Measurements from ENCODE around the gene CIP2A.
"Not testable (repeated sequence)": the region's sequence is repeated elsewhere in the genome, so short reads cannot be mapped to it uniquely, and the experiment has no call there.

Gene CIP2A

DNA sequence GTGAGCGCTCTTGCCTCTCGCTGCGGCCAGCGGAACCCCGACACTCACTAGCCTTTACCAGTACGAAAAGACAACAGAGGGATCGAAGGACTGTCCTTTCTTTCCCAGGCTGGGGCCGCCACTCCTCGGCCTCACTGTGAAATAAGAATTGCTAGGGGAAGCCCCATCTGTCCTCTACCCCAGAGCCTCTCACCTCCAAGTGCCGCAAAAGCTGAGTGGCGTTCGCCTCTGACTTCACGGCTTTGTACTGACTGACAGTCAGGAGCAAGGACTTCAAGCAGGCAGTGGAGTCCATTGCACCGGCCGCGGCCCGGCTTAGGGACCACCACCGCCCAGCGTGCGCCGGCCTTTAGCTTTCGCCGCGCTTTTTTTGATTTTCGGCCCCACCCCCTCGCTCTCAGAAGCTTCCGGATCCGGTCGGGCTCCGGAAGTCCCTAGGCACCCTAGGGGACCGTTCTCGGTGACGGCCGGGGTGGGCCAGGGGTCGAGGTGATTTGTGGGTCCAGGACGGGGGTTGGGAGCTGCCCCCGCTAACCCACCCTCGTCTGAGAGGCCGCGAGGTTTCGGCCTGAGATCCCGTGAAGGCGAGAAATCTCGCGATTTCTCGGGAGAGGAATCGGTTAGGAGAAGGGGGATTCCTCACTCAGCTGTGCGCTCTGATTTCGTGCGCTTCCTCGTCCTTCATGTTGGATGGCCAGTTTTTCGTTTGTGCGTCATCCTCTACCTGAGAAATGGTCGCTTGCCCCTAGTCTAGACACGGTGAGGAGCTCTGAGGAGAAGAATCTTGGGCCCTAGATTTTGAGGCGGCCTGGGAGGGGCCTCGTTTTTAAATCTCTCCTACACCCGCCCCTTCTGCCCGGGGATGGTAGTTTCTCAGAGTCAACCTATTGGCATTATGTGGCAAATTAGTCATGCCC lies at the start of gene CIP2A, which contains the start of gene DZIP3:
TSS of gene CIP2A (minus strand) at position 358 of the 917 bp plus-strand sequence. CDS start at position 295, 63 bp downstream.
TSS of gene DZIP3 (plus strand) at position 642 of the 917 bp plus-strand sequence. CDS start 15,685 bp downstream, outside the sequence.
- no peaks in the 10 kb centered on the region for H3K9me3 Mint-ChIP-seq
- peaks cover 7% of the 10 kb centered on the region for H3K36me3 Mint-ChIP-seq (ENCODE audit: low read depth)
- H3K4me3 Mint-ChIP-seq, result peak within 1 kb of the TSS; percentile 97 to 99 (median 98)
- no peaks in the 10 kb centered on the region for H3K27me3 Mint-ChIP-seq (ENCODE audit: low read depth)
- TF ChIP-seq, protein P1, sequence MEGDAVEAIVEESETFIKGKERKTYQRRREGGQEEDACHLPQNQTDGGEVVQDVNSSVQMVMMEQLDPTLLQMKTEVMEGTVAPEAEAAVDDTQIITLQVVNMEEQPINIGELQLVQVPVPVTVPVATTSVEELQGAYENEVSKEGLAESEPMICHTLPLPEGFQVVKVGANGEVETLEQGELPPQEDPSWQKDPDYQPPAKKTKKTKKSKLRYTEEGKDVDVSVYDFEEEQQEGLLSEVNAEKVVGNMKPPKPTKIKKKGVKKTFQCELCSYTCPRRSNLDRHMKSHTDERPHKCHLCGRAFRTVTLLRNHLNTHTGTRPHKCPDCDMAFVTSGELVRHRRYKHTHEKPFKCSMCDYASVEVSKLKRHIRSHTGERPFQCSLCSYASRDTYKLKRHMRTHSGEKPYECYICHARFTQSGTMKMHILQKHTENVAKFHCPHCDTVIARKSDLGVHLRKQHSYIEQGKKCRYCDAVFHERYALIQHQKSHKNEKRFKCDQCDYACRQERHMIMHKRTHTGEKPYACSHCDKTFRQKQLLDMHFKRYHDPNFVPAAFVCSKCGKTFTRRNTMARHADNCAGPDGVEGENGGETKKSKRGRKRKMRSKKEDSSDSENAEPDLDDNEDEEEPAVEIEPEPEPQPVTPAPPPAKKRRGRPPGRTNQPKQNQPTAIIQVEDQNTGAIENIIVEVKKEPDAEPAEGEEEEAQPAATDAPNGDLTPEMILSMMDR (IDR thresholded peaks at IDR 0.05; ENCODE audit: unreplicated experiment in 3 of 3), result no peak
- peaks cover 30% of the 10 kb centered on the region for H3K4me1 Mint-ChIP-seq
- peak within 1 kb of the TSS; percentile 99 to 100 (median 100) for H3K27ac Mint-ChIP-seq

DNA sequence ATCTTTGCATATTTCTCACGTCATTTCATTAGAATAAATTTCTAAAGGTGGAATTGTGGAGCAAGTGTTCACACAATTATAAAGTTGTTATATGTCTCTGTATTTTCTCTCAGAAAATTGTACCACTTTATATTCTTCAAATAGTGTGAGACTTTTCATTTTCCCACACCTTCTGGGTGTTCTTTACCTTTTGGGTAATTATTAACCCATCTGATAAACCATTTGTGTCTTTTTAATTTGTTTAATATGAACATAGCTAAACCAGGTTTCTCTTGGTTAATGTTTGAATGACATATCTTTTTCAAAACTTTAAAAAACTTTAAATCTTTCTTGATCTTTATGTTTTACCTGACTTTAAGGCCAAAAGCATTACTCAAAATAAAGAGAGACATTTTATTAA lies 40.7 kb upstream of the CIP2A start:
- no peaks in the 10 kb centered on the region for H3K9me3 Mint-ChIP-seq
- no peak overlapping the region for H3K4me3 Mint-ChIP-seq
- peaks cover 5% of the 10 kb centered on the region for H3K4me1 Mint-ChIP-seq
- H3K27me3 Mint-ChIP-seq (ENCODE audit: low read depth), result no peaks in the 10 kb centered on the region
- peaks cover 42% of the 10 kb centered on the region for H3K36me3 Mint-ChIP-seq (ENCODE audit: low read depth)
- TF ChIP-seq, protein P1 (IDR thresholded peaks at IDR 0.05; ENCODE audit: unreplicated experiment in 3 of 3), result no peak
- peak overlapping the region in 2 of 3 experiments; percentile 62 to 94 for H3K27ac Mint-ChIP-seq

DNA sequence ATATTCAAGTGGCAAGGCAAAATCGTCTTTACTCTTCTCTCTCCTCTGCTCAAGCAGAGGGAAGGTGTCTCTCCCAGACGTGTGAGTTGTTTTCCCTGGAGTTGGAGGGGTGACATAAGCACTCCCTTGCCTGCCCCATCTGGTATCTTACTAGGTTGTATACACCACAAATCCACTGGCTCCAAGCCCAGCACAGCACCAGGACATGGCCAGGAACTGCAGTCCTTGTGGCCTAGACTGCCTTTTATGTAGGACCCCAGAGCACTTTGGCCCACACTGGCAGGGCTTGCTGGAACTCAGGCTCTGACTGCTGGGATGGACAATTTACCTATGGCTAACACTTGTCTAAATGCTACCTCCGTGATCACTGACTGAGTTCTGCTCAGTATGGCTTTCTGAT lies 34.3 kb upstream of the CIP2A start:
- Mint-ChIP-seq H3K4me3 (no peak overlapping the region), H3K27me3 (ENCODE audit: low read depth) (no peaks in the 10 kb centered on the region), H3K27ac (no peak overlapping the region), H3K36me3 (ENCODE audit: low read depth) (peaks cover 59% of the 10 kb centered on the region), H3K9me3 (no peaks in the 10 kb centered on the region), H3K4me1 (no peaks in the 10 kb centered on the region)
- TF ChIP-seq, protein P1 (IDR thresholded peaks at IDR 0.05; ENCODE audit: unreplicated experiment in 3 of 3), result no peak

DNA sequence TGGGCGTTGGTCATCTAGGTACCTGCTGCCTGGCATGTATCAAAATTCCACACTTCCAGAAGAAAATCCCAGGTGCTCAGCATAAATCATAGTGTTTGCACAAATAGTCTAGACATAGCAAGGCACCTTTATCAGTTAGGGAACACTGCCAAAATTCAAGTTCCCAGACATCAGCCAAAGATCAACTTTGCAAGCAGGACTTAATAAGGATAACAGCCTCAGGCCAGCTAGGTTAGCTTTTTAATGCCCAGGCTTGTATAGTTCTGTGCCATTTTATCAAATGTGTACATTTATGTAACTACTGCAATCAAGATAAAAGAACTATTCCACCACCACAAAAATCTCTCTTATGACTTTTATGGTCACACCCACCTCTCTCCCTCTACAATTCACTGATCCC lies 31.0 kb upstream of the CIP2A start:
- no peaks in the 10 kb centered on the region for H3K9me3 Mint-ChIP-seq
- H3K4me1 Mint-ChIP-seq, result no peaks in the 10 kb centered on the region
- no peaks in the 10 kb centered on the region for H3K27me3 Mint-ChIP-seq (ENCODE audit: low read depth)
- peaks cover 56% of the 10 kb centered on the region for H3K36me3 Mint-ChIP-seq (ENCODE audit: low read depth)
- H3K27ac Mint-ChIP-seq, result no peak overlapping the region
- H3K4me3 Mint-ChIP-seq, result no peak overlapping the region
- TF ChIP-seq, protein P1 (IDR thresholded peaks at IDR 0.05; ENCODE audit: unreplicated experiment in 3 of 3), result no peak

DNA sequence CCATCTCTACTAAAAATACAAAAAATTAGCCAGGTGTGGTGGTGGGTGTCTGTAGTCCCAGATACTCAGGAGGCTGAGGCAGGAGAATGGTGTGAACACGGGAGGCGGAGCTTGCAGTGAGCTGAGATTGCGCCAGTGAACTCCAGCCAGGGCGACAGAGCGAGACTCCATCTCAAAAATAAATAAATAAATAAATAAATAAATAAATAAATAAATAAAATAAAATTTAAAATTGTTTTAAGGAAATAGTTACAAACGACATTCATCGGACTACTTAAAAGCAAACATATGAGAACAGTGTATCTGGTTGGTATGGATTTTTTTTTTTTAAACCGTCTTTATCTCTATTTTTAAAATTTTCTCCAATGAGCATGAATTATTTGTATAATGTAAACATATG lies 26.9 kb upstream of the CIP2A start:
- not testable (repeated sequence) for H3K9me3 Mint-ChIP-seq; H3K27me3 Mint-ChIP-seq (ENCODE audit: low read depth); H3K27ac Mint-ChIP-seq; H3K4me1 Mint-ChIP-seq; H3K4me3 Mint-ChIP-seq
- H3K36me3 Mint-ChIP-seq (ENCODE audit: low read depth), result peaks cover 54% of the 10 kb centered on the region

DNA sequence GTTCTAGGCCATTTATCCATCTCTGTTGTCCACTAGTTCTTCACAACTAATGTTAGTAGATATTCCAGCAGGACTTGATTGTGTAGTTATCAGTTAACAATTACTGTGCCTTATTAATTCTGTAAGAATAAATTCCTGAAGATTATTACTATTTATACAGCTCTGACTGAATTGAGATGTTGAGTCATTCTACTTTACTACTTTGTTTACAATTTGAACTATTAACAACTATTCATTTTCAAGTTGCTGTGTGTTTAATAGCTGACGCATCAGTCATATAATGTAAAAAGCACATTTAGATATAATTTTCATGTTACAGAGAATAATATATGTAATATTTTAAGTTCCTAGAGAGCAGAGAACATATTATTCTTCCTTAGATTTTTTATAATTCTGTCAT lies 21.4 kb upstream of the CIP2A start:
- no peaks in the 10 kb centered on the region for H3K27me3 Mint-ChIP-seq (ENCODE audit: low read depth)
- H3K36me3 Mint-ChIP-seq (ENCODE audit: low read depth), result peaks cover 54% of the 10 kb centered on the region
- H3K27ac Mint-ChIP-seq, result no peak overlapping the region
- no peaks in the 10 kb centered on the region for H3K9me3 Mint-ChIP-seq
- TF ChIP-seq, protein P1 (IDR thresholded peaks at IDR 0.05; ENCODE audit: unreplicated experiment in 3 of 3), result no peak
- H3K4me3 Mint-ChIP-seq, result no peak overlapping the region
- no peaks in the 10 kb centered on the region for H3K4me1 Mint-ChIP-seq

Data from nephron (organoid).